Psoas muscle (tissue), 8 donors: ENCODE results near the gene OR3A1. TPM values are rescaled to one million over a fixed set of nuclear protein-coding genes. Genes with fewer than 3 reads are reported as not detected.
"Not testable (repeated sequence)": the region's sequence is repeated elsewhere in the genome, so short reads cannot be mapped to it uniquely, and the experiment has no call there.

ENCODE experiments used
- ATAC-seq, 4 donors: fragments of 200-7000 bp; cut with Tn5 transposase; one replicate each; pipeline ENCODE4 v1.9.1; 2020; ENCODE audit warnings: moderate library complexity in 3 of 4, mild to moderate bottlenecking in 2 of 4
- DNase-seq, 2 donors: peaks; one replicate each; pipeline ENCODE4 v3.0.0-alpha.2; 2020
- H3K27ac ChIP-seq: fragments of 200-600 bp; one replicate; pipeline ENCODE4 v1.8.0; 2022
- H3K27me3 ChIP-seq, 3 donors: fragments of 200-600 bp in 1 of 3; one replicate each; pipeline versions ENCODE4 v1.6.1 to v1.8.0; 2013 to 2022; ENCODE audit warnings: low read length in 2 of 3, mild to moderate bottlenecking in 2 of 3, moderate library complexity in 1 of 3; ENCODE audit not compliant: insufficient read depth in 3 of 3
- H3K36me3 ChIP-seq, 2 donors: fragments of 200-600 bp in 1 of 2; one replicate each; pipeline versions ENCODE4 v1.6.1 to v1.8.0; 2013 to 2022; ENCODE audit warnings: low read depth in 1 of 2, mild to moderate bottlenecking in 1 of 2, moderate library complexity in 1 of 2; ENCODE audit not compliant: insufficient read depth in 1 of 2
- H3K4me1 ChIP-seq: fragments of 200-600 bp; one replicate; pipeline ENCODE4 v1.8.0; 2022
- H3K4me3 ChIP-seq: fragments of 200-600 bp; one replicate; pipeline ENCODE4 v1.8.0; 2022; ENCODE audit warnings: mild to moderate bottlenecking
- H3K9me3 ChIP-seq: fragments of 200-600 bp; one replicate; pipeline ENCODE4 v1.8.0; 2022
- CTCF ChIP-seq: fragments of 200-600 bp; IDR thresholded peaks from one replicate; pipeline ENCODE4 v1.8.0; 2022; ENCODE audit warnings: antibody characterized with exemption
- WGBS, 3 donors: extraction: QIAGEN DNeasy Blood & Tissue Kit; methylation state at CpG; one replicate each; pipeline versions ENCODE4 v1.1.6 to v1.1.7; 2013; 5-methylcytosine and 5-hydroxymethylcytosine counted together
- intact Hi-C, 2 donors: fragments of 100-400 bp; cut with DNase I; formaldehyde crosslinking; loops; one replicate each; pipeline versions ENCODE4 v1.11.0 to v1.14.2; 2022
- polyA plus RNA-seq, 3 donors: library from polyadenylated mRNA; stranded (reverse); fragments of 200-250 nt; gene quantifications; one replicate each; pipeline ENCODE4 v1.2.3, GENCODE V29; 2013
- total RNA-seq, 4 donors: library from RNA; stranded (reverse); fragmentation: NEBNext Ultra II Directional in 2 of 4; extraction: Animal tissue kit (Norgen Biotek cat#: 25700) in 2 of 4; gene quantifications; one replicate each; pipeline versions ENCODE4 v1.2.1 to v1.2.4, GENCODE V29; 2021 to 2023
- donor health status: healthy with polysubstance abuse.
- donor health status: DM: no; HTN: no; CAD: no; lungs with moderate emphysema.
- donor health status: Bipolar disorder and iron deficiency.
- donor health status: healthy.
- donor health status: DM: yes; HTN: yes; CAD: no.
- donor health status: DM: no; HTN: no; CAD: no.
- donor health status: DM: no; HTN: no; CAD: no.
- donor health status: DM: yes; HTN: yes; CAD: no.

The OR3A1 gene
- total and polyA plus RNA-seq, 7 donors = not detected

GRCh38 chr17:3271072-3271848 lies 26.9 kb downstream of the OR3A1 start:
- Histone ChIP-seq H3K4me3 (no peak overlapping the region), H3K27me3 (peaks cover 0 to 1% (median 0%) of the 10 kb centered on the region in 3 donors), H3K27ac (no peak overlapping the region), H3K4me1 (no peaks in the 10 kb centered on the region), H3K36me3 (no peaks in the 10 kb centered on the region), H3K9me3 (peaks cover 3% of the 10 kb centered on the region)
- 87 to 92% (median 90%) methylated on average over 5 of the region's 5 CpGs for WGBS, 3 donors
- ATAC-seq (no peak), DNase-seq (no peak)
- intact Hi-C loops = no loop called here
- no peak for TF ChIP-seq CTCF

GRCh38 chr17:3260600-3260999 lies 37.6 kb downstream of the OR3A1 start:
- 67 to 70% (median 70%) methylated on average over 13 of the region's 13 CpGs for WGBS, 3 donors
- intact Hi-C loops = no loop called here
- Histone ChIP-seq H3K9me3 (no peaks in the 10 kb centered on the region), H3K4me3 (no peak overlapping the region), H3K36me3 (no peaks in the 10 kb centered on the region), H3K27ac (no peak overlapping the region), H3K4me1 (no peaks in the 10 kb centered on the region), H3K27me3 (peaks cover 0 to 4% (median 2%) of the 10 kb centered on the region in 3 donors)
- no peak for DNase-seq
- TF ChIP-seq CTCF = no peak
- ATAC-seq = no peak

- peaks cover 0 to 4% (median 2%) of the 10 kb centered on the region in 3 donors for H3K27me3 ChIP-seq
- TF ChIP-seq CTCF = no peak
- ATAC-seq (no peak), DNase-seq (no peak)
- H3K36me3 ChIP-seq = no peaks in the 10 kb centered on the region
- H3K4me3 ChIP-seq = no peak overlapping the region
- intact Hi-C loops = no loop called here
- 74 to 81% (median 77%) methylated on average over 1 of the region's 1 CpG for WGBS, 3 donors
- H3K4me1 ChIP-seq = no peaks in the 10 kb centered on the region
- no peak overlapping the region for H3K27ac ChIP-seq
- no peaks in the 10 kb centered on the region for H3K9me3 ChIP-seq
Measured at GRCh38 chr17:3260163-3260562, 38.0 kb downstream of the OR3A1 start.

GRCh38 chr17:3256575-3256974 lies 41.6 kb downstream of the OR3A1 start:
- no peak for DNase-seq
- no peak for TF ChIP-seq CTCF
- intact Hi-C loops = no loop called here
- H3K9me3 ChIP-seq = no peaks in the 10 kb centered on the region
- no peaks in the 10 kb centered on the region for H3K36me3 ChIP-seq
- H3K27ac ChIP-seq = no peak overlapping the region
- peaks cover 0 to 4% (median 2%) of the 10 kb centered on the region in 3 donors for H3K27me3 ChIP-seq
- H3K4me1 ChIP-seq = no peaks in the 10 kb centered on the region
- H3K4me3 ChIP-seq = no peak overlapping the region
- no peak for ATAC-seq
- 88 to 92% (median 92%) methylated on average over 8 of the region's 8 CpGs for WGBS, 3 donors

GRCh38 chr17:3249013-3249412 lies 49.1 kb downstream of the OR3A1 start:
- H3K27ac ChIP-seq, H3K9me3 ChIP-seq: not testable (repeated sequence)
- 85 to 97% methylated on average over 1 of the region's 2 CpGs; no CpG with 5 or more reads in 1 of the 3 donors for WGBS, 3 donors

GRCh38 chr17:3244841-3245240 lies 53.3 kb downstream of the OR3A1 start:
- H3K36me3 ChIP-seq, intact Hi-C loops, ATAC-seq: not testable (repeated sequence)

More at GRCh38 chr17:3249013-3249412, 49.1 kb downstream of the OR3A1 start:
- H3K27me3 ChIP-seq, H3K4me1 ChIP-seq, H3K36me3 ChIP-seq, H3K4me3 ChIP-seq, intact Hi-C loops, DNase-seq, ATAC-seq: not testable (repeated sequence)

GRCh38 chr17:3241044-3241443 lies 57.1 kb downstream of the OR3A1 start:
- H3K4me1 ChIP-seq, H3K27me3 ChIP-seq, ATAC-seq, intact Hi-C loops, DNase-seq, H3K36me3 ChIP-seq, H3K9me3 ChIP-seq, H3K27ac ChIP-seq, H3K4me3 ChIP-seq: not testable (repeated sequence)
- WGBS, 3 donors = 78 to 94% methylated on average over 1 of the region's 1 CpG; no CpG with 5 or more reads in 1 of the 3 donors

More at GRCh38 chr17:3244841-3245240, 53.3 kb downstream of the OR3A1 start:
- not testable (repeated sequence) for H3K4me3 ChIP-seq, H3K27me3 ChIP-seq, H3K9me3 ChIP-seq, H3K27ac ChIP-seq, H3K4me1 ChIP-seq, DNase-seq
- WGBS, 3 donors = 45 to 50% (median 49%) methylated on average over 1 of the region's 1 CpG
